MCF 10A (cell line): ENCODE data around the gene ASB1. TPM values are rescaled to one million over a fixed set of nuclear protein-coding genes. Genes with fewer than 3 reads are reported as not detected.

Experiments used
- BruUV-seq: library from RNA; stranded (reverse); fragments of 400-500 nt; replicated peaks from 2 replicates; lab custom pipeline; 2021; lab: Mats Ljungman, UMichigan
- CTCF ChIA-PET: fragments of 300-600 bp; sonication (Branson Sonifier 250); formaldehyde crosslinking; extraction: SDS; loops from one replicate; lab custom pipeline; 2021; ENCODE audit warnings: antibody characterized with exemption, inconsistent platforms; lab: Yijun Ruan, JAX
- POLR2A ChIA-PET: fragments of 300-600, 350-650 bp; sonication (Branson Sonifier 250); formaldehyde crosslinking; extraction: SDS; loops from one replicate; lab custom pipeline; 2020; ENCODE audit warnings: antibody characterized with exemption, inconsistent platforms; lab: Yijun Ruan, JAX
- DNase-seq: peaks from one replicate; pipeline ENCODE4 v3.0.0-alpha.2; 2018; ENCODE audit not compliant: unreplicated experiment
- H3K27ac Mint-ChIP-seq: one replicate; pipeline ENCODE4 v1.8.0; 2022; ENCODE audit warnings: mild to moderate bottlenecking, low read depth, mixed read lengths; ENCODE audit not compliant: unreplicated experiment
- H3K27me3 Mint-ChIP-seq: one replicate; pipeline ENCODE4 v1.8.0; 2022; ENCODE audit warnings: mixed read lengths; ENCODE audit not compliant: insufficient read depth, unreplicated experiment
- H3K36me3 Mint-ChIP-seq: one replicate; pipeline ENCODE4 v1.8.0; 2022; ENCODE audit warnings: mild to moderate bottlenecking, moderate library complexity, mixed read lengths; ENCODE audit not compliant: insufficient read depth, unreplicated experiment
- H3K4me1 Mint-ChIP-seq: one replicate; pipeline ENCODE4 v1.8.0; 2022; ENCODE audit warnings: mixed read lengths; ENCODE audit not compliant: insufficient read depth, unreplicated experiment
- H3K4me3 Mint-ChIP-seq: one replicate; pipeline ENCODE4 v1.8.0; 2022; ENCODE audit warnings: mild to moderate bottlenecking, moderate library complexity, mixed read lengths; ENCODE audit not compliant: unreplicated experiment
- H3K9me3 Mint-ChIP-seq: one replicate; pipeline ENCODE4 v1.8.0; 2022; ENCODE audit warnings: mixed read lengths; ENCODE audit not compliant: unreplicated experiment
- CTCF ChIP-seq: fragments of 200-600 bp; IDR thresholded peaks from one replicate; pipeline ENCODE4 v1.8.0; 2022; ENCODE audit warnings: antibody characterized with exemption, mild to moderate bottlenecking; ENCODE audit not compliant: unreplicated experiment
- intact Hi-C: fragments of 100-400 bp; cut with micrococcal nuclease; formaldehyde crosslinking; loops from 2 replicates; pipeline ENCODE4 v1.14.1; 2022
- total RNA-seq: library from RNA; stranded (reverse); gene quantifications from 2 replicates; pipeline ENCODE4 v1.2.3, GENCODE V29; 2022

The ASB1 gene
- total RNA-seq, 1 experiment from 2014 or later = 104 TPM

GRCh38 chr2:238475034-238475433 lies 48.3 kb downstream of the ASB1 start:
- H3K4me3 Mint-ChIP-seq = no peak overlapping the region
- BruUV-seq = no TSS peak
- ChIA-PET CTCF (interaction anchor here (0.6 to 1.2 kb wide), 2 partner anchors 39 to 105 kb away, joined by 3 read pairs; no protein-coding TSS in a partner anchor), POLR2A (no interaction called here)
- no peak overlapping the region for H3K27ac Mint-ChIP-seq
- intact Hi-C loops = no loop called here
- H3K9me3 Mint-ChIP-seq = peaks cover 38% of the 10 kb centered on the region
- no peaks in the 10 kb centered on the region for H3K4me1 Mint-ChIP-seq
- H3K36me3 Mint-ChIP-seq = no peaks in the 10 kb centered on the region
- TF ChIP-seq CTCF = no peak
- DNase-seq = no peak
- no peaks in the 10 kb centered on the region for H3K27me3 Mint-ChIP-seq

- H3K4me3 Mint-ChIP-seq = no peak overlapping the region
- ChIA-PET POLR2A (interaction anchor here (0.7 kb wide), 1 partner anchor 392 kb away, joined by 3 read pairs; no protein-coding TSS in a partner anchor), CTCF (no interaction called here)
- no peak overlapping the region for H3K27ac Mint-ChIP-seq
- TF ChIP-seq CTCF = no peak
- H3K4me1 Mint-ChIP-seq = no peaks in the 10 kb centered on the region
- intact Hi-C loops = no loop called here
- H3K9me3 Mint-ChIP-seq = peaks cover 42% of the 10 kb centered on the region
- DNase-seq = no peak
- no peaks in the 10 kb centered on the region for H3K27me3 Mint-ChIP-seq
- H3K36me3 Mint-ChIP-seq = no peaks in the 10 kb centered on the region
- no TSS peak for BruUV-seq
Measured at GRCh38 chr2:238475566-238475965, 48.8 kb downstream of the ASB1 start.

DNA sequence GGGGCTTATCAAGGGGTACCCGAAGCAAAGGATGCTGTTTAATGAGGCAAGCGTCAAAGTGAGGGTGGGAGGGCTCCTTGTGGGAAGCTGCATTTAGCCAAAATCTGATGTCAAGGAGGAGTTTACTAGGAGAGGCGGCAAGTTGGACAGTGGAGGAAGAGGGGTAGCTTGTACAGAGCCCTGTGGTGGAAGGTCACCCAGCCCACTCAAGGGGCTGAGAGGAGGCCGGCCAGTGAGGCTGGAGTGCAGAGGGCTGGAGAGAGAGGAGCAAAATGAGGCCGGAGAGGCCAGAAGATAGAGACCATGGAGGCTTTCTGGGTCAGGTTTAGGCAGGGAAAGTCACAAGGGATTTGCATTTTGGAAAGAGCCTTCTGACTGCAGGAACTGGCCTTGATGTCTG lies 49.5 kb downstream of the ASB1 start:
- H3K9me3 Mint-ChIP-seq = peaks cover 42% of the 10 kb centered on the region
- ChIA-PET POLR2A (interaction anchor here (0.7 kb wide), 1 partner anchor 391 kb away, joined by 3 read pairs; no protein-coding TSS in a partner anchor), CTCF (no interaction called here)
- BruUV-seq = no TSS peak
- no peak for TF ChIP-seq CTCF
- no peak overlapping the region for H3K4me3 Mint-ChIP-seq
- DNase-seq = no peak
- H3K27ac Mint-ChIP-seq = no peak overlapping the region
- intact Hi-C loops = no loop called here
- no peaks in the 10 kb centered on the region for H3K36me3 Mint-ChIP-seq
- H3K27me3 Mint-ChIP-seq = no peaks in the 10 kb centered on the region
- H3K4me1 Mint-ChIP-seq = no peaks in the 10 kb centered on the region

- Mint-ChIP-seq H3K27me3 (no peaks in the 10 kb centered on the region), H3K36me3 (no peaks in the 10 kb centered on the region), H3K9me3 (peaks cover 31% of the 10 kb centered on the region), H3K4me1 (no peaks in the 10 kb centered on the region), H3K4me3 (no peak overlapping the region), H3K27ac (no peak overlapping the region)
- no peak for TF ChIP-seq CTCF
- ChIA-PET CTCF (interaction anchor here (1.2 kb wide), 1 partner anchor 11 kb away, joined by 3 read pairs; no protein-coding TSS in a partner anchor), POLR2A (interaction anchor here (0.5 to 0.7 kb wide), 3 partner anchors 39 to 137 kb away, joined by 3 read pairs; no protein-coding TSS in a partner anchor)
- no TSS peak for BruUV-seq
- DNase-seq = no peak
- intact Hi-C loops = no loop called here
Measured at GRCh38 chr2:238478216-238478615, 51.5 kb downstream of the ASB1 start.
